HEK293 (cell line): ENCODE data around the gene SLC44A5.

Source experiments
- CTCF ChIA-PET: fragments of 350-600 bp; formaldehyde crosslinking; extraction: SDS; loops from one replicate; lab custom pipeline; 2021; ENCODE audit warnings: antibody characterized with exemption; lab: Yijun Ruan, JAX
- POLR2A ChIA-PET: fragments of 300-600 bp; formaldehyde crosslinking; extraction: SDS; loops from one replicate; lab custom pipeline; 2020; ENCODE audit warnings: antibody characterized with exemption, inconsistent platforms; lab: Yijun Ruan, JAX
- H3K27ac ChIP-seq: fragments of 200-500 bp; sonication (Bioruptor generic); 2 replicates; pipeline ENCODE4 v1.5.1; 2014; ENCODE audit warnings: low read depth, low read length, control low read depth, inconsistent platforms; ENCODE audit errors: extremely low read depth
- H3K36me3 ChIP-seq, 2 experiments: fragments of 200-500 bp in 1 of 2; sonication (Bioruptor generic) in 1 of 2; 1 replicate in 1 of 2; 2 replicates in 1 of 2; pipeline ENCODE4 v1.5.1; 2014 to 2017; ENCODE audit warnings: inconsistent platforms in 2 of 2, low read length in 2 of 2; ENCODE audit not compliant: control insufficient read depth in 2 of 2, insufficient read depth in 1 of 2
- H3K4me1 ChIP-seq: fragments of 200-500 bp; sonication (Bioruptor generic); 2 replicates; pipeline ENCODE4 v1.5.1; 2014; ENCODE audit warnings: mild to moderate bottlenecking, low read length, inconsistent platforms; ENCODE audit not compliant: control insufficient read depth, insufficient read depth
- H3K4me3 ChIP-seq: 2 replicates; pipeline ENCODE4 v1.5.1; 2011; ENCODE audit warnings: low read depth, mild to moderate bottlenecking, control low read depth, low read length, moderate library complexity
- H3K9me3 ChIP-seq: fragments of 200-500 bp; sonication (Bioruptor generic); 2 replicates; pipeline ENCODE4 v1.5.1; 2014; ENCODE audit warnings: low read depth, low read length, inconsistent platforms; ENCODE audit not compliant: control insufficient read depth, insufficient read depth
- MYNN ChIP-seq: fragments of 450-650 bp; formaldehyde crosslinking; IDR thresholded peaks from 2 replicates; pipeline ENCODE4 v1.5.1; 2016; ENCODE audit warnings: missing biosample characterization, missing genetic modification characterization, borderline replicate concordance
- RBAK ChIP-seq: fragments of 450-650 bp; formaldehyde crosslinking; IDR thresholded peaks from 2 replicates; pipeline ENCODE4 v1.5.1; 2016; ENCODE audit warnings: missing biosample characterization, missing genetic modification characterization
- SETDB1 ChIP-seq: IDR thresholded peaks from one replicate; pipeline ENCODE4 v1.6.1; 2017; ENCODE audit warnings: mild to moderate bottlenecking, low read length, moderate library complexity, mixed read lengths; ENCODE audit not compliant: insufficient read length
- TRIM28 ChIP-seq: IDR thresholded peaks from 2 replicates; pipeline ENCODE4 v1.6.1; 2011; ENCODE audit warnings: low read length, control low read depth, borderline replicate concordance
- YY1 ChIP-seq: fragments of 450-650 bp; formaldehyde crosslinking; IDR thresholded peaks from 2 replicates; pipeline ENCODE4 v1.5.1; 2018; ENCODE audit warnings: missing biosample characterization, missing genetic modification characterization
- ZBTB17 ChIP-seq: fragments of 450-650 bp; formaldehyde crosslinking; IDR thresholded peaks from 2 replicates; pipeline ENCODE4 v1.5.1; 2016; ENCODE audit warnings: missing biosample characterization, missing genetic modification characterization
- ZNF140 ChIP-seq: fragments of 450-650 bp; formaldehyde crosslinking; IDR thresholded peaks from 2 replicates; pipeline ENCODE4 v1.5.1; 2016; ENCODE audit warnings: missing biosample characterization, missing genetic modification characterization
- ZNF169 ChIP-seq: fragments of 450-650 bp; formaldehyde crosslinking; IDR thresholded peaks from 2 replicates; pipeline ENCODE4 v1.5.1; 2016; ENCODE audit warnings: missing biosample characterization, missing genetic modification characterization
- ZNF202 ChIP-seq: fragments of 450-650 bp; formaldehyde crosslinking; IDR thresholded peaks from 2 replicates; pipeline ENCODE4 v1.5.1; 2016; ENCODE audit warnings: missing biosample characterization, missing genetic modification characterization, borderline replicate concordance
- ZNF239 ChIP-seq: fragments of 450-650 bp; formaldehyde crosslinking; IDR thresholded peaks from 2 replicates; pipeline ENCODE4 v1.5.1; 2016; ENCODE audit warnings: missing biosample characterization, missing genetic modification characterization
- ZNF266 ChIP-seq: fragments of 450-650 bp; formaldehyde crosslinking; IDR thresholded peaks from 2 replicates; pipeline ENCODE4 v1.5.1; 2016; ENCODE audit warnings: missing biosample characterization, missing genetic modification characterization, low read depth
- ZNF274 ChIP-seq, 2 experiments: fragments of 200-500 bp in 1 of 2; fragments of 450-650 bp in 1 of 2; sonication (Bioruptor generic) in 1 of 2; formaldehyde crosslinking in 1 of 2; IDR thresholded peaks; 2 replicates each; pipeline versions ENCODE4 v1.5.1 to v1.6.1; 2014 to 2016; ENCODE audit warnings: borderline replicate concordance in 1 of 2, inconsistent platforms in 1 of 2, low read length in 1 of 2, missing biosample characterization in 1 of 2, missing genetic modification characterization in 1 of 2
- ZNF292 ChIP-seq: fragments of 450-650 bp; formaldehyde crosslinking; IDR thresholded peaks from 2 replicates; pipeline ENCODE4 v1.5.1; 2016; ENCODE audit warnings: low read depth, missing biosample characterization, missing genetic modification characterization, borderline replicate concordance
- ZNF354C ChIP-seq: fragments of 450-650 bp; formaldehyde crosslinking; IDR thresholded peaks from 2 replicates; pipeline ENCODE4 v1.5.1; 2016; ENCODE audit warnings: missing biosample characterization, missing genetic modification characterization, low read depth, borderline replicate concordance
- ZNF514 ChIP-seq: fragments of 450-650 bp; formaldehyde crosslinking; IDR thresholded peaks from 2 replicates; pipeline ENCODE4 v1.5.1; 2016; ENCODE audit warnings: missing biosample characterization, missing genetic modification characterization
- ZNF558 ChIP-seq: fragments of 450-650 bp; formaldehyde crosslinking; IDR thresholded peaks from 2 replicates; pipeline ENCODE4 v1.5.1; 2016; ENCODE audit warnings: missing biosample characterization, missing genetic modification characterization
- TF ChIP-seq, protein P1 (sequence below): fragments of 450-650 bp; formaldehyde crosslinking; optimal IDR thresholded peaks from 2 replicates; pipeline ENCODE3; 2016; ENCODE audit warnings: missing biosample characterization, mild to moderate bottlenecking, missing genetic modification characterization
- TF ChIP-seq, protein P2 (sequence below): fragments of 450-650 bp; formaldehyde crosslinking; IDR thresholded peaks from 2 replicates; pipeline ENCODE4 v1.5.1; 2016; ENCODE audit warnings: missing biosample characterization, missing genetic modification characterization
- TF ChIP-seq, protein P3 (sequence below): fragments of 450-650 bp; formaldehyde crosslinking; IDR thresholded peaks from 2 replicates; pipeline ENCODE4 v1.5.1; 2016; ENCODE audit warnings: missing biosample characterization, missing genetic modification characterization

Gene SLC44A5

DNA sequence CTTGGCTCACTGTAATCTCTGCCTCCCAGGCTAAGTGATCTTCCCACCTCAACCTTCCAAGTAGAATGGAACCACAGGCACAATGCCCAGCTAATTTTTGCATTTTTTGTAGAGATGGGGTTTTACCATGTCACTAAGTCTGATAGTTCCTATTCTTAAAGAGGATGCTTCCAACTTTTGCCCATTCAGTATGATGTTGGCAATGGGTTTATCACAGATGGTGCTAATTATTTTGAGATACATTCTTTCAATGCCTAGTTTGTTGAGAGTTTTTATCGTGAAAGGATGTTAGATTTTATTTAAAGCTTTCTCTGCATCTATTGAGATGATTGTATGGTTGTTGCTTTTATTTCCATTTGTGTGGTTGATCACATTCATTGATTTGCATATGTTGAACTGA is 103.9 kb downstream of the SLC44A5 start:
- CTCF ChIA-PET, result interaction anchor here (0.6 kb wide), 1 partner anchor 1421 kb away, joined by 3 read pairs; no protein-coding TSS in a partner anchor

DNA sequence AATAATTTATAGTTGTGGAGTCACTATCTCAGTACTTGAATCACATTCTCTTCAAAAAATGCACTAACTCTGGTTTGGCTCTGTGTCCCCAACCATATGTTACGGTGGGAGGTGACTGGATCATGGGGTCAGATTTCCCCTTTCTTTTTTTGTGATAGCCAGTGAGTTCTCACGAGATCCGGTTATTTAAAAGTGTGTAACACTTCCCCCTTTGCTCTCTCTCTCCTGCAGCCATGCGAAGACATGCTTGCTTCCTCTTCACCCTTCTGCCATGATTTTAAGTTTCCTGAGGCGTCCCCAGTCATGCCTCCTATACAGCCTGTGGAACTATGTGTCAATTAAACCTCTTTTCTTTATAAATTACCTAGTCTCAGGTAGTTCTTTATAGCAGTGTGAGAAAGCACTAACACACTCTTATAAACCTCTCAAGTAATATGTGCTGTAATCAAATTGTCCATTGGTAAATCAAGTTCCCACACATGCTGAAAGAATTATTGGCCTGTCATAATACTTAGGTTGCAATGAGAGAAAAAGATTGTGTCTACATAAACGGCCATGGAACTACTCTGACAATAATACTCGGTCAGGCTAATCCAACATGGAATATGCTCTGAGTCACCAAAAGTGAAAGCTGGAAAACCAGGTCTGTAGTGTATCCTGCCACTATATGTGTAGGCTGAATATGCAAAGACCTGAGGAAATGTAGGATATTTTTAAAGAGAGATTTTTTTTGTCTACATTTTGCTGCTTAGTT is 107.5 kb downstream of the SLC44A5 start:
- Histone ChIP-seq H3K4me1 (no peaks in the 10 kb centered on the region; the same call in 1 of the 2 replicates), H3K36me3 (no peaks in the 10 kb centered on the region), H3K9me3 (no peaks in the 10 kb centered on the region), H3K27ac (no peak overlapping the region), H3K4me3 (no peak overlapping the region)
- TF ChIP-seq SETDB1, result peak; percentile 52
- TF ChIP-seq TRIM28, result peak; percentile 68; the same call in 1 of the 2 replicates
- TF ChIP-seq ZNF274 (IDR thresholded peaks at IDR 0.05; ENCODE audit: low read length), result no peak
- TF ChIP-seq ZNF274 (tag by site-specific recombination; IDR thresholded peaks at IDR 0.05; ENCODE audit: borderline replicate concordance), result no peak
- TF ChIP-seq ZNF140, result no peak
- TF ChIP-seq, protein P1, sequence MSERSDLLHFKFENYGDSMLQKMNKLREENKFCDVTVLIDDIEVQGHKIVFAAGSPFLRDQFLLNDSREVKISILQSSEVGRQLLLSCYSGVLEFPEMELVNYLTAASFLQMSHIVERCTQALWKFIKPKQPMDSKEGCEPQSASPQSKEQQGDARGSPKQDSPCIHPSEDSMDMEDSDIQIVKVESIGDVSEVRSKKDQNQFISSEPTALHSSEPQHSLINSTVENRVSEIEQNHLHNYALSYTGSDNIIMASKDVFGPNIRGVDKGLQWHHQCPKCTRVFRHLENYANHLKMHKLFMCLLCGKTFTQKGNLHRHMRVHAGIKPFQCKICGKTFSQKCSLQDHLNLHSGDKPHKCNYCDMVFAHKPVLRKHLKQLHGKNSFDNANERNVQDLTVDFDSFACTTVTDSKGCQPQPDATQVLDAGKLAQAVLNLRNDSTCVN (tag by site-specific recombination), result no peak
- ChIA-PET POLR2A (no interaction called here), CTCF (interaction anchor here (1.1 kb wide), 1 partner anchor 237 kb away, joined by 3 read pairs; no protein-coding TSS in a partner anchor)

More for the DNA sequence above, 103.9 kb downstream of the SLC44A5 start:
- Histone ChIP-seq H3K36me3 (no peaks in the 10 kb centered on the region), H3K4me1 (no peaks in the 10 kb centered on the region), H3K4me3 (no peak overlapping the region), H3K9me3 (no peaks in the 10 kb centered on the region), H3K27ac (no peak overlapping the region)
- POLR2A ChIA-PET, result no interaction called here
- no peak for TF ChIP-seq ZNF239 (tag by site-specific recombination)
- no peak for TF ChIP-seq ZNF354C (tag by site-specific recombination)

DNA sequence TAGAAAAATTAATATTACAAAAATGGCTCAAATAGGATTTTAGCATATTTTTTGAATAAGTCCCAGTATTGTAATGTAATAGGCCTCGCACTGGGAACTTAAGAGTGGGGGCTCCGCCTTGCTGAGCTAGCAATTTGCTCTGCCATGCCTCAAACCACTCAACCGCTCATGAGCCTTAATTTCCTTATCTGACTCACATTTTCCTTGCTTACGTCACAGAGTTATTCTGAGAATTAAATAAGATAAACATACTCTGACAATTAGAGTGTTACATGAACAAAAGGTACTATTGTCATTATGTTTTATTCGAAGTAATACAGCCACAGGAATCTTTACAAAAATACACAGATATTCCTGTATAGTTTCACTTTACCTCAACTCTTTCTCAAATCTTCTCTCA is 108.1 kb downstream of the SLC44A5 start:
- no peaks in the 10 kb centered on the region for H3K36me3 ChIP-seq
- no peak overlapping the region for H3K4me3 ChIP-seq
- ChIA-PET CTCF (interaction anchor here (1.1 kb wide), 1 partner anchor 237 kb away, joined by 3 read pairs; no protein-coding TSS in a partner anchor), POLR2A (no interaction called here)
- TF ChIP-seq ZNF202 (tag by site-specific recombination) (no peak), ZNF514 (no peak), YY1 (tag by site-specific recombination) (no peak)
- no peaks in the 10 kb centered on the region; the same call in 1 of the 2 replicates for H3K4me1 ChIP-seq
- H3K27ac ChIP-seq, result no peak overlapping the region
- no peaks in the 10 kb centered on the region for H3K9me3 ChIP-seq

DNA sequence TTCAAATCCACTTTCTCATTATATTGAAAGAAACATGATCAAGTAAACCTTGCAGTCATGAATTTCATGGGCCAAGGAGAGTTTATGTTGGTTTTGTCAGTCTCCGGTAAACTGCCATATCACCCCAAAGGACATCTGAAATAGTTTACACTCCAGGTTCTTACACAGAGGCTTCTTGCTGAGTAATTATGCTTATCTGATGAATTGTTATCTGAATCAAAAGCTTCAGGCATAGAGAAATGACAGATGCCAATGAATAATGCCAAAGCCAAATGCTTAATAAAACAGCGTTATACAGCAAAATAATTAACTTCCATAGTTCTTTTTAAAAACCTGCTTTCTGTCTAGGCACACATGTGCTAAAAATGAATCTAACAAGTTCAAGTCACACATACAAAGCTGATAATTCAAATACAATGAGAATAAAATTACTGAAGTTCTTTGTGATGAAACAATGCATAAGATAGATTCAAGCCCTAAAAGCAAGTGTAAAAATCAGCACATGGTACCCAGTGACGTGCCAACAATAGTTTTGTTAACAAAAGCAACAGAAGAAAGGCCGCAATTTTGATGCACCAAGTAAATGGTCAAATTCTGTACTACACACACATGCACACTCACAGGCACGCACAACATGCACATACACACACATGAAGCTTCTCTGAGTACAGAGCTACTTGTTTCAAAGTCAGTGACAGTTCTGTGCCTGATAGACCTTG is 109.2 kb downstream of the SLC44A5 start:
- no peak overlapping the region for H3K4me3 ChIP-seq
- no peaks in the 10 kb centered on the region for H3K36me3 ChIP-seq
- ChIA-PET CTCF (no interaction called here), POLR2A (no interaction called here)
- TF ChIP-seq ZBTB17 (tag by site-specific recombination) (no peak), ZNF558 (tag by site-specific recombination) (no peak), ZNF266 (tag by site-specific recombination) (no peak), ZNF169 (tag by site-specific recombination) (no peak), MYNN (tag by site-specific recombination) (no peak), ZNF292 (no peak), RBAK (tag by site-specific recombination) (no peak)
- TF ChIP-seq, protein P2, sequence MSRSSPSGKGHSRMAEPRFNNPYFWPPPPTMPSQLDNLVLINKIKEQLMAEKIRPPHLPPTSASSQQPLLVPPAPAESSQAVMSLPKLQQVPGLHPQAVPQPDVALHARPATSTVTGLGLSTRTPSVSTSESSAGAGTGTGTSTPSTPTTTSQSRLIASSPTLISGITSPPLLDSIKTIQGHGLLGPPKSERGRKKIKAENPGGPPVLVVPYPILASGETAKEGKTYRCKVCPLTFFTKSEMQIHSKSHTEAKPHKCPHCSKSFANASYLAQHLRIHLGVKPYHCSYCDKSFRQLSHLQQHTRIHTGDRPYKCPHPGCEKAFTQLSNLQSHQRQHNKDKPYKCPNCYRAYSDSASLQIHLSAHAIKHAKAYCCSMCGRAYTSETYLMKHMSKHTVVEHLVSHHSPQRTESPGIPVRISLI, result no peak
- TF ChIP-seq, protein P3, sequence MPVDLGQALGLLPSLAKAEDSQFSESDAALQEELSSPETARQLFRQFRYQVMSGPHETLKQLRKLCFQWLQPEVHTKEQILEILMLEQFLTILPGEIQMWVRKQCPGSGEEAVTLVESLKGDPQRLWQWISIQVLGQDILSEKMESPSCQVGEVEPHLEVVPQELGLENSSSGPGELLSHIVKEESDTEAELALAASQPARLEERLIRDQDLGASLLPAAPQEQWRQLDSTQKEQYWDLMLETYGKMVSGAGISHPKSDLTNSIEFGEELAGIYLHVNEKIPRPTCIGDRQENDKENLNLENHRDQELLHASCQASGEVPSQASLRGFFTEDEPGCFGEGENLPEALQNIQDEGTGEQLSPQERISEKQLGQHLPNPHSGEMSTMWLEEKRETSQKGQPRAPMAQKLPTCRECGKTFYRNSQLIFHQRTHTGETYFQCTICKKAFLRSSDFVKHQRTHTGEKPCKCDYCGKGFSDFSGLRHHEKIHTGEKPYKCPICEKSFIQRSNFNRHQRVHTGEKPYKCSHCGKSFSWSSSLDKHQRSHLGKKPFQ (tag by site-specific recombination), result no peak
- no peaks in the 10 kb centered on the region for H3K9me3 ChIP-seq
- H3K4me1 ChIP-seq, result no peaks in the 10 kb centered on the region; the same call in 1 of the 2 replicates
- no peak overlapping the region for H3K27ac ChIP-seq
